ENCODE data around the gene SLC25A25. TPM values are rescaled to one million over a fixed set of nuclear protein-coding genes. Genes with fewer than 3 reads are reported as not detected.

The SLC25A25 gene
- total RNA-seq, 2 experiments from 2014 or later, result 16.9 to 17.7 TPM

GRCh38 chr9:128139621-128140020 is 71.6 kb downstream of the SLC25A25 start:
- peaks cover 15% of the 10 kb centered on the region for H3K4me1 ChIP-seq (ENCODE audit: insufficient read depth, low read length)
- H3K9me3 ChIP-seq (ENCODE audit: control insufficient read depth in 1 of 2, insufficient read depth in 1 of 2, low read length in 2 of 2), result no peaks in the 10 kb centered on the region
- Mint-ChIP-seq H3K36me3 (ENCODE audit: low read depth) (no peaks in the 10 kb centered on the region), H3K4me3 (no peak overlapping the region), H3K9me3 (no peaks in the 10 kb centered on the region), H3K27me3 (no peaks in the 10 kb centered on the region), H3K27ac (no peak overlapping the region), H3K4me1 (ENCODE audit: low read depth) (peaks cover 19% of the 10 kb centered on the region)
- no peaks in the 10 kb centered on the region for H3K27me3 ChIP-seq (ENCODE audit: control insufficient read depth in 1 of 2, insufficient read depth in 2 of 2, low read length in 2 of 2)
- POLR2A ChIA-PET, result no interaction called here
- H3K4me3 ChIP-seq (ENCODE audit: low read length), result no peak overlapping the region
- CTCF ChIA-PET, result no interaction called here
- no peak overlapping the region for H3K27ac ChIP-seq (ENCODE audit: low read depth in 1 of 2, low read length in 2 of 2)
- H3K36me3 ChIP-seq (ENCODE audit: insufficient read depth, low read length), result no peaks in the 10 kb centered on the region
- DNase-seq (no peak), ATAC-seq (ENCODE audit: poor library complexity) (no peak)
- TF ChIP-seq CTCF (IDR thresholded peaks at IDR 0.05), result no peak
- intact Hi-C loops (cut with DNase I, micrococcal nuclease), result no loop called here

- POLR2A ChIA-PET, result interaction anchor here (1.0 to 1.7 kb wide), 2 partner anchors 14 to 18 kb away, joined by 3 to 5 read pairs; partner anchors contain the start of gene BBLN
Measured at GRCh38 chr9:128141604-128142003, 73.6 kb downstream of the SLC25A25 start.

GRCh38 chr9:128142061-128142460 is 74.0 kb downstream of the SLC25A25 start:
- DNase-seq, result peak in 4 of 14 experiments; percentile 19 to 44 (median 30)
- POLR2A ChIA-PET, result interaction anchor here (0.7 to 1.7 kb wide), 3 partner anchors 14 to 17 kb away, joined by 3 to 5 read pairs (median 3); partner anchors contain the start of gene BBLN
- peak; percentile 89 for ATAC-seq (ENCODE audit: poor library complexity)

More at GRCh38 chr9:128141604-128142003, 73.6 kb downstream of the SLC25A25 start:
- no peaks in the 10 kb centered on the region for H3K36me3 ChIP-seq (ENCODE audit: insufficient read depth, low read length)
- DNase-seq (no peak), ATAC-seq (ENCODE audit: poor library complexity) (no peak)
- H3K4me1 ChIP-seq (ENCODE audit: insufficient read depth, low read length), result peaks cover 15% of the 10 kb centered on the region
- no peaks in the 10 kb centered on the region for H3K9me3 Mint-ChIP-seq
- no peak overlapping the region for H3K4me3 Mint-ChIP-seq
- H3K27me3 Mint-ChIP-seq, result no peaks in the 10 kb centered on the region
- intact Hi-C loops (cut with DNase I, micrococcal nuclease), result no loop called here
- H3K27ac Mint-ChIP-seq, result peak overlapping the region; percentile 26
- no peak overlapping the region for H3K4me3 ChIP-seq (ENCODE audit: low read length)
- CTCF ChIA-PET, result no interaction called here
- H3K4me1 Mint-ChIP-seq (ENCODE audit: low read depth), result peaks cover 13% of the 10 kb centered on the region
- no peak for TF ChIP-seq CTCF (IDR thresholded peaks at IDR 0.05)
- no peaks in the 10 kb centered on the region for H3K27me3 ChIP-seq (ENCODE audit: control insufficient read depth in 1 of 2, insufficient read depth in 2 of 2, low read length in 2 of 2)
- no peak overlapping the region for H3K27ac ChIP-seq (ENCODE audit: low read depth in 1 of 2, low read length in 2 of 2)
- no peaks in the 10 kb centered on the region for H3K9me3 ChIP-seq (ENCODE audit: control insufficient read depth in 1 of 2, insufficient read depth in 1 of 2, low read length in 2 of 2)
- H3K36me3 Mint-ChIP-seq (ENCODE audit: low read depth), result no peaks in the 10 kb centered on the region

More at GRCh38 chr9:128142061-128142460, 74.0 kb downstream of the SLC25A25 start:
- no peak overlapping the region for H3K27ac ChIP-seq (ENCODE audit: low read depth in 1 of 2, low read length in 2 of 2)
- H3K27me3 ChIP-seq (ENCODE audit: control insufficient read depth in 1 of 2, insufficient read depth in 2 of 2, low read length in 2 of 2), result no peaks in the 10 kb centered on the region
- intact Hi-C loops (cut with DNase I, micrococcal nuclease), result no loop called here
- CTCF ChIA-PET, result no interaction called here
- H3K27me3 Mint-ChIP-seq, result no peaks in the 10 kb centered on the region
- peaks cover 15% of the 10 kb centered on the region for H3K4me1 ChIP-seq (ENCODE audit: insufficient read depth, low read length)
- H3K9me3 ChIP-seq (ENCODE audit: control insufficient read depth in 1 of 2, insufficient read depth in 1 of 2, low read length in 2 of 2), result no peaks in the 10 kb centered on the region
- no peaks in the 10 kb centered on the region for H3K36me3 ChIP-seq (ENCODE audit: insufficient read depth, low read length)
- no peak overlapping the region for H3K4me3 ChIP-seq (ENCODE audit: low read length)
- no peaks in the 10 kb centered on the region for H3K9me3 Mint-ChIP-seq
- TF ChIP-seq CTCF (IDR thresholded peaks at IDR 0.05), result no peak
- no peaks in the 10 kb centered on the region for H3K36me3 Mint-ChIP-seq (ENCODE audit: low read depth)
- H3K27ac Mint-ChIP-seq, result peak overlapping the region; percentile 26
- no peak overlapping the region for H3K4me3 Mint-ChIP-seq
- H3K4me1 Mint-ChIP-seq (ENCODE audit: low read depth), result peaks cover 13% of the 10 kb centered on the region
